ENCODE data around the gene GTF2A1.
A peak's percentile ranks its signal among the peaks of the same experiment; 100 is the strongest.
"Not testable (repeated sequence)": the region's sequence is repeated elsewhere in the genome, so short reads cannot be mapped to it uniquely, and the experiment has no call there.

The GTF2A1 gene

GRCh38 chr14:81220830-81221578 is at the start of gene GTF2A1:
GTF2A1 (minus strand) TSS chr14:81220959; CDS start chr14:81220518, 441 bp downstream.
- DNase-seq = peak; percentile 96 to 100 (median 99)

- no peak for DNase-seq
These were observed 49.2 kb upstream of the GTF2A1 start for GRCh38 chr14:81269979-81270375.

- peak in 2 of 14 donors; percentile 9 to 14 for DNase-seq
These were observed 48.6 kb upstream of the GTF2A1 start for GRCh38 chr14:81269100-81269978.

GRCh38 chr14:81268016-81268416 is 47.3 kb upstream of the GTF2A1 start:
- DNase-seq = no peak

- no peak for DNase-seq
These were observed 44.9 kb upstream of the GTF2A1 start for GRCh38 chr14:81265636-81266169.

GRCh38 chr14:81264671-81265070 is 43.9 kb upstream of the GTF2A1 start:
- no peak for DNase-seq

GRCh38 chr14:81263777-81264410 is 43.1 kb upstream of the GTF2A1 start:
- no peak for DNase-seq

- no peak for DNase-seq
These were observed 40.4 kb upstream of the GTF2A1 start for GRCh38 chr14:81261176-81261575.

- DNase-seq = no peak
These were observed 40.0 kb upstream of the GTF2A1 start for GRCh38 chr14:81260732-81261131.

- DNase-seq = no peak
These were observed 35.7 kb upstream of the GTF2A1 start for GRCh38 chr14:81256289-81256960.

GRCh38 chr14:81252278-81252677 is 31.5 kb upstream of the GTF2A1 start:
- no peak for DNase-seq

GRCh38 chr14:81247271-81247766 is 26.6 kb upstream of the GTF2A1 start:
- DNase-seq = no peak

- DNase-seq = no peak
These were observed 25.9 kb upstream of the GTF2A1 start for GRCh38 chr14:81246461-81247270.

GRCh38 chr14:81245771-81246170 is 25.0 kb upstream of the GTF2A1 start:
- DNase-seq = no peak

GRCh38 chr14:81244431-81244830 is 23.7 kb upstream of the GTF2A1 start:
- not testable (repeated sequence) for DNase-seq

GRCh38 chr14:81243499-81243898 is 22.7 kb upstream of the GTF2A1 start:
- DNase-seq = no peak

GRCh38 chr14:81236849-81237248 is 16.1 kb upstream of the GTF2A1 start:
- not testable (repeated sequence) for DNase-seq

GRCh38 chr14:81236138-81236537 is 15.4 kb upstream of the GTF2A1 start:
- no peak for DNase-seq

GRCh38 chr14:81235096-81235495 is 14.3 kb upstream of the GTF2A1 start:
- no peak for DNase-seq

- DNase-seq = no peak
These were observed 13.5 kb upstream of the GTF2A1 start for GRCh38 chr14:81234278-81234677.

- no peak for DNase-seq
These were observed 12.9 kb upstream of the GTF2A1 start for GRCh38 chr14:81233615-81234014.
